ENCODE data around the gene SHCBP1L.

Gene SHCBP1L

GRCh38 chr1:182897696-182898095, 55.3 kb downstream of the SHCBP1L start:
- Histone ChIP-seq H3K27me3 (ENCODE audit: control insufficient read depth, insufficient read depth, low read length, poor library complexity, severe bottlenecking) (no peaks in the 10 kb centered on the region), H3K27ac (ENCODE audit: insufficient read depth, low read depth, low read length, poor library complexity, severe bottlenecking) (no peak overlapping the region), H3K4me1 (ENCODE audit: control insufficient read depth, insufficient read depth, low read length) (no peaks in the 10 kb centered on the region), H3K4me3 (ENCODE audit: insufficient read depth, low read depth, low read length) (no peak overlapping the region), H3K9me3 (ENCODE audit: control insufficient read depth, low read length) (no peaks in the 10 kb centered on the region), H3K36me3 (ENCODE audit: control insufficient read depth, insufficient read depth, low read length) (no peaks in the 10 kb centered on the region)
- 88 to 97% methylated on average over 2 of the region's 2 CpGs for WGBS, 2 experiments

- Histone ChIP-seq H3K9me3 (ENCODE audit: control insufficient read depth, low read length) (no peaks in the 10 kb centered on the region), H3K27me3 (ENCODE audit: control insufficient read depth, insufficient read depth, low read length, poor library complexity, severe bottlenecking) (no peaks in the 10 kb centered on the region), H3K36me3 (ENCODE audit: control insufficient read depth, insufficient read depth, low read length) (peaks cover 10% of the 10 kb centered on the region), H3K4me1 (ENCODE audit: control insufficient read depth, insufficient read depth, low read length) (no peaks in the 10 kb centered on the region), H3K27ac (ENCODE audit: insufficient read depth, low read depth, low read length, poor library complexity, severe bottlenecking) (no peak overlapping the region), H3K4me3 (ENCODE audit: insufficient read depth, low read depth, low read length) (no peak overlapping the region)
- 80 to 85% methylated on average over 8 to 9 of the region's 9 CpGs for WGBS, 2 experiments
Observed at GRCh38 chr1:182890927-182891610, 61.9 kb downstream of the SHCBP1L start.

GRCh38 chr1:182889997-182890396, 63.0 kb downstream of the SHCBP1L start:
- Histone ChIP-seq H3K27me3 (ENCODE audit: control insufficient read depth, insufficient read depth, low read length, poor library complexity, severe bottlenecking) (no peaks in the 10 kb centered on the region), H3K4me1 (ENCODE audit: control insufficient read depth, insufficient read depth, low read length) (no peaks in the 10 kb centered on the region), H3K27ac (ENCODE audit: insufficient read depth, low read depth, low read length, poor library complexity, severe bottlenecking) (no peak overlapping the region), H3K4me3 (ENCODE audit: insufficient read depth, low read depth, low read length) (no peak overlapping the region), H3K36me3 (ENCODE audit: control insufficient read depth, insufficient read depth, low read length) (peaks cover 17% of the 10 kb centered on the region), H3K9me3 (ENCODE audit: control insufficient read depth, low read length) (no peaks in the 10 kb centered on the region)
- 90% methylated on average over 6 of the region's 6 CpGs for WGBS, 2 experiments

GRCh38 chr1:182888736-182889531, 64.0 kb downstream of the SHCBP1L start:
- H3K36me3 ChIP-seq (ENCODE audit: control insufficient read depth, insufficient read depth, low read length): peaks cover 26% of the 10 kb centered on the region
- WGBS, 2 experiments: 78 to 84% methylated on average over 7 of the region's 7 CpGs
- no peaks in the 10 kb centered on the region for H3K27me3 ChIP-seq (ENCODE audit: control insufficient read depth, insufficient read depth, low read length, poor library complexity, severe bottlenecking)
- H3K4me1 ChIP-seq (ENCODE audit: control insufficient read depth, insufficient read depth, low read length): no peaks in the 10 kb centered on the region
- H3K4me3 ChIP-seq (ENCODE audit: insufficient read depth, low read depth, low read length): no peak overlapping the region
- H3K27ac ChIP-seq (ENCODE audit: insufficient read depth, low read depth, low read length, poor library complexity, severe bottlenecking): peak overlapping the region; percentile 50
- H3K9me3 ChIP-seq (ENCODE audit: control insufficient read depth, low read length): no peaks in the 10 kb centered on the region

DNA sequence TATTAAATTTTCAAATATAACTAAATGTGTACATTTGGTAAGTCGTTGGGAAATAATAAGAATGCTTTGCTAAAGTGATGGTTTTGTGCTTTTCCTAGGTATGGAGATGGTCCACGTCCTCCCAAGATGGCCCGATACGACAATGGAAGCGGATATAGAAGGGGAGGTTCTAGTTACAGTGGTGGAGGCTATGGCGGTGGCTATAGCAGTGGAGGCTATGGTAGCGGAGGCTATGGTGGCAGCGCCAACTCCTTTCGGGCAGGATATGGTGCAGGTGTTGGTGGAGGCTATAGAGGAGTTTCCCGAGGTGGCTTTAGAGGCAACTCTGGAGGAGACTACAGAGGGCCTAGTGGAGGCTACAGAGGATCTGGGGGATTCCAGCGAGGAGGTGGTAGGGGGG, 66.0 kb downstream of the SHCBP1L start:
- 97% methylated on average over 11 of the region's 11 CpGs for WGBS, 2 experiments
- Histone ChIP-seq H3K4me1 (ENCODE audit: control insufficient read depth, insufficient read depth, low read length) (no peaks in the 10 kb centered on the region), H3K9me3 (ENCODE audit: control insufficient read depth, low read length) (no peaks in the 10 kb centered on the region), H3K27me3 (ENCODE audit: control insufficient read depth, insufficient read depth, low read length, poor library complexity, severe bottlenecking) (no peaks in the 10 kb centered on the region), H3K27ac (ENCODE audit: insufficient read depth, low read depth, low read length, poor library complexity, severe bottlenecking) (no peak overlapping the region), H3K4me3 (ENCODE audit: insufficient read depth, low read depth, low read length) (no peak overlapping the region), H3K36me3 (ENCODE audit: control insufficient read depth, insufficient read depth, low read length) (peaks cover 44% of the 10 kb centered on the region)

DNA sequence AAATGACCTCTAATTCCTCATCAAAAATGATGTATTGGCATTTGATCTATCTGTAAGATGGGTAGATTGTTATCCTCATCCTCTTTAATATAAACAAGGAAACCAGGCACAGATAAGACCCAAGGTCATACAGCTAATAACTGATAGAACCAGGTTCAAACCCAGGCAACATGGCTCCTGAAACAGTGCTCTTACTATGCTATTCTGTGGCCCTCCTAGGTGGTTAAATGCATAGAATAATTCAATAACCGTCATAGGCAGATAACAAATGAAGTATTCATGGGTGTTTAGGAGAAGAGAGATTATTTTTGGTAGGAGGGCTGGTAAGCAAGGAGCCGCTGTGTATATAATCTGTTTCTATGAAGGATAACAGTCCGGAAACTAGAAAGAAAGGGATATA, 67.4 kb downstream of the SHCBP1L start:
- Histone ChIP-seq H3K36me3 (ENCODE audit: control insufficient read depth, insufficient read depth, low read length) (peaks cover 56% of the 10 kb centered on the region), H3K9me3 (ENCODE audit: control insufficient read depth, low read length) (no peaks in the 10 kb centered on the region), H3K27ac (ENCODE audit: insufficient read depth, low read depth, low read length, poor library complexity, severe bottlenecking) (no peak overlapping the region), H3K27me3 (ENCODE audit: control insufficient read depth, insufficient read depth, low read length, poor library complexity, severe bottlenecking) (no peaks in the 10 kb centered on the region), H3K4me3 (ENCODE audit: insufficient read depth, low read depth, low read length) (no peak overlapping the region), H3K4me1 (ENCODE audit: control insufficient read depth, insufficient read depth, low read length) (no peaks in the 10 kb centered on the region)
- WGBS, 2 experiments: 96 to 99% methylated on average over 3 of the region's 3 CpGs

- Histone ChIP-seq H3K27me3 (ENCODE audit: control insufficient read depth, insufficient read depth, low read length, poor library complexity, severe bottlenecking) (no peaks in the 10 kb centered on the region), H3K4me1 (ENCODE audit: control insufficient read depth, insufficient read depth, low read length) (no peaks in the 10 kb centered on the region), H3K4me3 (ENCODE audit: insufficient read depth, low read depth, low read length) (no peak overlapping the region), H3K27ac (ENCODE audit: insufficient read depth, low read depth, low read length, poor library complexity, severe bottlenecking) (no peak overlapping the region), H3K36me3 (ENCODE audit: control insufficient read depth, insufficient read depth, low read length) (peaks cover 62% of the 10 kb centered on the region), H3K9me3 (ENCODE audit: control insufficient read depth, low read length) (no peaks in the 10 kb centered on the region)
Observed at GRCh38 chr1:182884872-182885271, 68.1 kb downstream of the SHCBP1L start.

DNA sequence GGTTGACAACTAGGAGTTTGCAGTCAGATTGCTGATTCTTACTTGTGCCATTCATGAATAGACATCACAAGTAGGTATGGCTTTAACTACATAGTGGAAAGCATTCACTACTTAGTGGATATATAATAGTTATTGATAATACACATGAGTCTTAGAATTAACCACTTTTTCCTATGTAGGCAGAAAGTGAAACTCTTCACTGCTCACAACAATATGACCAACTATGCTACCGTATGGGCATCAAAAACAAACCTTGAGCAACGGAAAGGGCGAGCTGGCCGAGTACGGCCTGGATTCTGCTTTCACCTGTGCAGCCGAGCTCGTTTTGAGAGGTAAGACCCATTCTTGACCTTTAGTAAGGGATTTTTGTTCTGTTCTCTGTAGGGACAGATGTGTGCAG, 75.1 kb downstream of the SHCBP1L start:
- no peak overlapping the region for H3K27ac ChIP-seq (ENCODE audit: insufficient read depth, low read depth, low read length, poor library complexity, severe bottlenecking)
- H3K4me1 ChIP-seq (ENCODE audit: control insufficient read depth, insufficient read depth, low read length): no peaks in the 10 kb centered on the region
- no peak overlapping the region for H3K4me3 ChIP-seq (ENCODE audit: insufficient read depth, low read depth, low read length)
- peaks cover 77% of the 10 kb centered on the region for H3K36me3 ChIP-seq (ENCODE audit: control insufficient read depth, insufficient read depth, low read length)
- 96% methylated on average over 7 of the region's 7 CpGs for WGBS, 2 experiments
- no peaks in the 10 kb centered on the region for H3K9me3 ChIP-seq (ENCODE audit: control insufficient read depth, low read length)
- no peaks in the 10 kb centered on the region for H3K27me3 ChIP-seq (ENCODE audit: control insufficient read depth, insufficient read depth, low read length, poor library complexity, severe bottlenecking)

GRCh38 chr1:182877331-182877730, 75.6 kb downstream of the SHCBP1L start:
- Histone ChIP-seq H3K36me3 (ENCODE audit: control insufficient read depth, insufficient read depth, low read length) (peaks cover 78% of the 10 kb centered on the region), H3K4me1 (ENCODE audit: control insufficient read depth, insufficient read depth, low read length) (no peaks in the 10 kb centered on the region), H3K9me3 (ENCODE audit: control insufficient read depth, low read length) (no peaks in the 10 kb centered on the region), H3K4me3 (ENCODE audit: insufficient read depth, low read depth, low read length) (no peak overlapping the region), H3K27me3 (ENCODE audit: control insufficient read depth, insufficient read depth, low read length, poor library complexity, severe bottlenecking) (no peaks in the 10 kb centered on the region), H3K27ac (ENCODE audit: insufficient read depth, low read depth, low read length, poor library complexity, severe bottlenecking) (no peak overlapping the region)

DNA sequence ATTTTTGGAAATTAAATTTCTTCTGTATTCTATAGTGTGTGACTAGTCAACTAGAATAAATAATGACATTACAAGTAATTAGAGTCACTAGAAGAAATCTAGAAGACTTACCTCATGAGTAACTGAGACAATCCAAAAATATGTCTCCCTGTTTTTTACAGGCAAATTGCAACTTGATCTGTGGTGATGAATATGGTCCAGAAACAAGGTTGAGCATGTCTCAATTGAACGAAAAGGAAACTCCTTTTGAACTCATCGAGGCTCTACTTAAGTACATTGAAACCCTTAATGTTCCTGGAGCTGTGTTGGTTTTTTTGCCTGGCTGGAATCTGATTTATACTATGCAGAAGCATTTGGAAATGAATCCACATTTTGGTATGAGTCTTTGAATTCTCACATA, 77.1 kb downstream of the SHCBP1L start:
- H3K27me3 ChIP-seq (ENCODE audit: control insufficient read depth, insufficient read depth, low read length, poor library complexity, severe bottlenecking): no peaks in the 10 kb centered on the region
- 93 to 98% methylated on average over 2 of the region's 2 CpGs for WGBS, 2 experiments
- H3K36me3 ChIP-seq (ENCODE audit: control insufficient read depth, insufficient read depth, low read length): peaks cover 71% of the 10 kb centered on the region
- no peak overlapping the region for H3K27ac ChIP-seq (ENCODE audit: insufficient read depth, low read depth, low read length, poor library complexity, severe bottlenecking)
- H3K4me3 ChIP-seq (ENCODE audit: insufficient read depth, low read depth, low read length): no peak overlapping the region
- no peaks in the 10 kb centered on the region for H3K4me1 ChIP-seq (ENCODE audit: control insufficient read depth, insufficient read depth, low read length)
- no peaks in the 10 kb centered on the region for H3K9me3 ChIP-seq (ENCODE audit: control insufficient read depth, low read length)

Measured in ectodermal cell (in vitro differentiated cells).